ENCODE data around the gene FHOD1.

FHOD1 gene

DNA sequence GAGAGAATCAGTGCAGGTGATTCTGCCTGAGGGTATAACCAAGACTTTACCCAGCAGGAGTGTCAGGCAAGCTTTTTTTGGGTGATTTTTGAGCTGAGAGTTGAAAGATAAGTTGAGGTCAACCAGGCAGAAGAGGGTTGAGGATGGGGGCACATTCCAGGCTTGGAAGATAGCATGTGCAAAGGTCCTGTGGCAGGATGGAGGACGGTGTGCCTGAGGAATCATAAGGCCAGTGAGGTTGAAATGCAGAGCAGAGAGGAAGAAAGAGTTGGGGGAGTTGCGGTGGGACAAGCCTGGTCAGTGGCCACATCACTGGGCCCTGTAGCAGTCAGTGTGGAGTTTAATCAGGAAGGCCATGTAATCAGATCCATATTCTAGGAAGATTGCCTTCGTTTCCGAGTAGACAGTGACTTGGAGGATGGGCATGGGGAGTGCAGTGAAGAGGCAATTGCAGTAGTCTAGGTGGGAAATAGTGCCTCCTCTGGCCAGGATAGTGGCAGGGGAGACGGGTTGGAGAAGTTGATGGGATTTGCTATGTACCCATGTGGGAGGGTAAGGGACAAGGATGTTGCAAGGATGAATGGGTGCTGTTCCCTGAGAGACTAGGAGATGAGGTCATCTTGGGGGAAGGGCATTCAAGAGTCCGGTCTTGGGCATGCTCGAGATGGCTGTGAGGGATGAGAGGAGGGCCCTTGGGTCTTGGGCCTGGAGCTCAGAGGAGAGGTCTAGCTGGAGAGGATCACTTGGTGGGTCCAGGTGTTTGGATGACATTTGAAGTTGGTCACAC, 36.0 kb upstream of the FHOD1 start:
- peaks cover 14% of the 10 kb centered on the region for H3K4me1 ChIP-seq (ENCODE audit: control insufficient read depth, insufficient read depth, low read length, unreplicated experiment)
- H3K27ac ChIP-seq (ENCODE audit: low read depth, low read length), result no peak overlapping the region
- no peak overlapping the region for H2AFZ ChIP-seq (ENCODE audit: low read length, unreplicated experiment)
- H3K36me3 ChIP-seq (ENCODE audit: insufficient read depth, low read length), result peaks cover 13% of the 10 kb centered on the region; the same call in 1 of the 2 replicates
- H3K4me3 ChIP-seq (ENCODE audit: low read depth, low read length), result no peak overlapping the region
- H3K79me2 ChIP-seq (ENCODE audit: control insufficient read depth, insufficient read depth, low read length, unreplicated experiment), result peaks cover 13% of the 10 kb centered on the region
- H3K27me3 ChIP-seq (ENCODE audit: insufficient read depth, low read length), result no peaks in the 10 kb centered on the region

DNA sequence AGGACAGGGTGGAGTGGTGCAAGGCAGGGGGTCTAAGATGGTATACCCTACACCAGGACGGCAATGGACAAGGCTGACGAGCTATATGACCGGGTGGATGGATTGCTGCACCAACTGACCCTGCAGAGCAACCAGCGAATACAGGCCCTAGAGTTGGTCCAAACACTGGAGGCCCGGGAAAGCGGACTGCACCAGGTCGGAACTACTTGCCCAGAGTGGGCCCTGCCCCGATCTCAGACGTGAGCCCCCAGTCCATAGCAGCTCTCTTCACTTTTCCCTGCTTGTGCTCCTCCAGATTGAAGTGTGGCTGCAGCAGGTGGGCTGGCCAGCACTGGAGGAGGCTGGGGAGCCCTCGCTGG, 35.1 kb upstream of the FHOD1 start:
- no peak overlapping the region for H2AFZ ChIP-seq (ENCODE audit: low read length, unreplicated experiment)
- H3K79me2 ChIP-seq (ENCODE audit: control insufficient read depth, insufficient read depth, low read length, unreplicated experiment), result peaks cover 13% of the 10 kb centered on the region
- H3K27ac ChIP-seq (ENCODE audit: low read depth, low read length), result no peak overlapping the region
- no peak overlapping the region for H3K4me3 ChIP-seq (ENCODE audit: low read depth, low read length)
- H3K4me1 ChIP-seq (ENCODE audit: control insufficient read depth, insufficient read depth, low read length, unreplicated experiment), result peaks cover 22% of the 10 kb centered on the region
- peaks cover 13% of the 10 kb centered on the region; the same call in 1 of the 2 replicates for H3K36me3 ChIP-seq (ENCODE audit: insufficient read depth, low read length)
- no peaks in the 10 kb centered on the region for H3K27me3 ChIP-seq (ENCODE audit: insufficient read depth, low read length)

DNA sequence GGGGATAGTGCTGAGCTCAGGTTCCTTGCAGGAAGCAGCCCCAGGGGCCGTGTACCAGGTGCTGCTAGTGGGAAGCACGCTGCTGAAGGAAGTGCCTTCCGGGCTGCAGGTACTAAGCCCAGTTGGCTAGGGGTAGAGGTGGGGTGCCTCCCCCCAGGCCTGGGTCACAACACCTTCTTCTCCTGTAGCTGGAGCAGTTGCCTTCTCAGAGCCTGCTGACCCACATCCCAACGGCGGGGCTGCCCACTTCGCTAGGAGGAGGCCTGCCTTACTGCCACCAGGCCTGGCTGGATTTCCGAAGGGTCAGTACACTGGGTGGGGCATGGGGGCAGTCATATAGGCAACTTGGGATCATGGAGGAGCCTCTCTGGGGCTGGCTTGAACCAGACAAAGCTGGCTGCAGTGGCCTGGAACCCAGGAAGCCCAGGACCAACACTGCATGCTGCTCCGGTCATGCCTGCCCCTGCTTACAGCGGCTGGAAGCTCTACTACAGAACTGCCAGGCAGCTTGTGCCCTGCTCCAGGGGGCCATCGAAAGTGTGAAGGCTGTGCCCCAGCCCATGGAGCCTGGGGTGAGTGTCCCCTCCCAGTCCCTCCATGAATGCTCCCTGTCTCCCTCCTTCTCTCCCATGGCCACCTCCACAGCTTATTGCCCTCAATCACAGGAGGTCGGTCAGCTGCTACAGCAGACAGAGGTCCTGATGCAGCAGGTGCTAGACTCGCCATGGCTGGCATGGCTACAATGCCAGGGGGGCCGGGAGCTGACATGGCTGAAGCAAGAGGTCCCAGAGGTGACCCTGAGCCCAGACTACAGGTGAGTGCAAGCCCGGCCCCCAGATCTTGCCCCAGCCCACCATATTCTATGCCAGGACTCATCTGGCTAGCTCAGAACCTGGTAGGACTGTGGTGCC, 34.5 kb upstream of the FHOD1 start:
- H3K4me3 ChIP-seq (ENCODE audit: low read depth, low read length), result no peak overlapping the region
- H3K36me3 ChIP-seq (ENCODE audit: insufficient read depth, low read length), result peaks cover 13% of the 10 kb centered on the region; the same call in 1 of the 2 replicates
- H3K4me1 ChIP-seq (ENCODE audit: control insufficient read depth, insufficient read depth, low read length, unreplicated experiment), result peaks cover 26% of the 10 kb centered on the region
- H2AFZ ChIP-seq (ENCODE audit: low read length, unreplicated experiment), result no peak overlapping the region
- H3K27me3 ChIP-seq (ENCODE audit: insufficient read depth, low read length), result no peaks in the 10 kb centered on the region
- H3K27ac ChIP-seq (ENCODE audit: low read depth, low read length), result no peak overlapping the region
- peaks cover 13% of the 10 kb centered on the region for H3K79me2 ChIP-seq (ENCODE audit: control insufficient read depth, insufficient read depth, low read length, unreplicated experiment)

DNA sequence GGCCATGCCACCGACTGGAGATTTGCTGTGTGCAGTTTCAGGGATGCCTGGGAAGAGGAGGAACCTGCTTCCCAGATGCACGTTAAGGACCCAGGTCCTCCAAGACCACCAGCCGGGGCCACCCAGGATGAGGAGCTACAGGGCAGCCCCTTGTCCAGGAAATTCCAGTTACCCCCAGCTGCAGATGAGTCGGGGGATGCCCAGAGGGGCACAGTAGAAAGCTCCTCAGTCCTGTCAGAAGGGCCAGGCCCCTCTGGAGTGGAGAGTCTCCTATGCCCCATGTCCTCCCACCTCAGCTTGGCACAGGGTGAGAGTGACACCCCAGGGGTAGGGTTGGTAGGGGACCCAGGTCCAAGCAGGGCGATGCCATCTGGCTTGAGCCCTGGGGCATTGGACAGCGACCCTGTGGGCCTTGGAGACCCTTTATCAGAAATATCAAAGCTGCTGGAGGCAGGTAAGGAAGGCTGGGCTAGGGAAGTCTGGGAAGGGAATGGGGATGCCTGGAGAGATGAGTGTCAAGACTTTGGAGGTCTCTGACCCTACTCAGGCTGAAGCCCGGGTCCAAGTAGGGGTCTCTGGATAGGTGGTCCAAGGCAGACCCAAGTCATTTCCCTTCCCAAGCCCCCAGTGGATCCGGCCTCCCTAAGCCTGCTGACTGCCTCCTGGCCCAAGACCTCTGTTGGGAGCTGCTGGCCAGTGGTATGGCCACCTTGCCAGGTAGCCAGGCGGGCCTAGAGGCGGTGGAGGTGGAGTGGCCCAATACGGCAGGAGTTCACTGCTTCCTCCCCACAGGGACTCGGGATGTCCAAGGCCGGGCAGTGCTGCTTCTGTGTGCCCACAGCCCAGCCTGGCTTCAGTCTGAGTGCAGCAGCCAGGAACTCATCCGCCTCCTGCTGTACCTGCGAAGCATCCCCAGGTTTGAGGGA, 33.1 kb upstream of the FHOD1 start:
- H3K27me3 ChIP-seq (ENCODE audit: insufficient read depth, low read length), result no peaks in the 10 kb centered on the region
- no peak overlapping the region for H2AFZ ChIP-seq (ENCODE audit: low read length, unreplicated experiment)
- H3K4me1 ChIP-seq (ENCODE audit: control insufficient read depth, insufficient read depth, low read length, unreplicated experiment), result peaks cover 32% of the 10 kb centered on the region
- H3K36me3 ChIP-seq (ENCODE audit: insufficient read depth, low read length), result peaks cover 17% of the 10 kb centered on the region; the same call in 1 of the 2 replicates
- peak overlapping the region; percentile 85 for H3K4me3 ChIP-seq (ENCODE audit: low read depth, low read length)
- H3K79me2 ChIP-seq (ENCODE audit: control insufficient read depth, insufficient read depth, low read length, unreplicated experiment), result peaks cover 23% of the 10 kb centered on the region
- no peak overlapping the region for H3K27ac ChIP-seq (ENCODE audit: low read depth, low read length)

DNA sequence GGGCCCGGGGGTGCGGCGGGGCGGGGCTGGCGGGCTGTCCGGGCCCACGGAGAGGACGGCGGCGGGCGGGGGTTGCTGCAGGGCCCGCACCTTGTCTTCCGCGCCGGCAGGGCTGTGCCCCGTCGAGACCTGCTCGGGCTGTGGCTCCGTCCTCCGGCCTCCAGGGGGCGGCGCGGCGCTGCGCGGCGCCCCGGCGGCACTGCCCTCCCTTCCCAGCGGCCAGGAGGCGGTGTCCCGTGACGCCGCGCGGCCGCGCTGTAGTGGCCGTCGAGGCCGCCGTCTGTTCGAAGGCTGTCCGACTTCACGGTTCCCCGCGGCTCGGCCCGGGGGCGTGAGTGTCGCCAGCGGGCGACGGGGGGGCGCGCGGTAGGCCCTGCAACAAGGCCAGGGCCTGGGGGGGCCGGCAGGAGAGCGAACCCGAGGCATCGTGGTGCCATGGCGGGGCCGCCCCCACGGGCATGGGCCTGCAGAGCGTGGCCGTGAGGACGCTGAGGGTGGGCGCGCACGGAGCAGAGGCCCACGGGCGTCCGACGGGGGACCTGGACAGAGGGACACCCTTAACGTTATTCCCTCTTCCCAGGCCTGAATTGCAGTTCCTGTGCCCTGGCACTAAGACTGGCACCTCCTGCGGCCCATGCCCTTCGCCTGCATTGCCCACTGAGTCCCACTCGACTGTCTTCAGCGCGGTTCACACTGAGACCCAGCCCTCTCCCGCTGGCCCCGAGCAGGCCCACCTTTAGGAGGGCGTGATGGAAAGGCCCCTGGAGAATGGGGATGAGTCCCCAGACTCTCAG, 32.2 kb upstream of the FHOD1 start, which contains the start of gene PLEKHG4:
Gene PLEKHG4 (plus strand): TSS at position 237 of the 794 bp plus-strand sequence. CDS start 513 bp downstream, at position 750.
- Histone ChIP-seq H2AFZ (ENCODE audit: low read length, unreplicated experiment) (peak within 1 kb of the TSS; percentile 90), H3K27me3 (ENCODE audit: insufficient read depth, low read length) (no peaks in the 10 kb centered on the region), H3K27ac (ENCODE audit: low read depth, low read length) (peak within 1 kb of the TSS; percentile 95), H3K4me3 (ENCODE audit: low read depth, low read length) (peak within 1 kb of the TSS; percentile 85), H3K36me3 (ENCODE audit: insufficient read depth, low read length) (peaks cover 16% of the 10 kb centered on the region; the same call in 1 of the 2 replicates), H3K79me2 (ENCODE audit: control insufficient read depth, insufficient read depth, low read length, unreplicated experiment) (peaks cover 26% of the 10 kb centered on the region), H3K4me1 (ENCODE audit: control insufficient read depth, insufficient read depth, low read length, unreplicated experiment) (peaks cover 35% of the 10 kb centered on the region)

- H3K27ac ChIP-seq (ENCODE audit: low read depth, low read length), result peak overlapping the region; percentile 95
- H3K4me1 ChIP-seq (ENCODE audit: control insufficient read depth, insufficient read depth, low read length, unreplicated experiment), result peaks cover 35% of the 10 kb centered on the region
- H3K4me3 ChIP-seq (ENCODE audit: low read depth, low read length), result peak overlapping the region; percentile 85
- no peaks in the 10 kb centered on the region for H3K27me3 ChIP-seq (ENCODE audit: insufficient read depth, low read length)
- peak overlapping the region; percentile 90 for H2AFZ ChIP-seq (ENCODE audit: low read length, unreplicated experiment)
- peaks cover 13% of the 10 kb centered on the region; the same call in 1 of the 2 replicates for H3K36me3 ChIP-seq (ENCODE audit: insufficient read depth, low read length)
- peaks cover 26% of the 10 kb centered on the region for H3K79me2 ChIP-seq (ENCODE audit: control insufficient read depth, insufficient read depth, low read length, unreplicated experiment)
These were observed 31.6 kb upstream of the FHOD1 start for GRCh38 chr16:67278773-67279295.

DNA sequence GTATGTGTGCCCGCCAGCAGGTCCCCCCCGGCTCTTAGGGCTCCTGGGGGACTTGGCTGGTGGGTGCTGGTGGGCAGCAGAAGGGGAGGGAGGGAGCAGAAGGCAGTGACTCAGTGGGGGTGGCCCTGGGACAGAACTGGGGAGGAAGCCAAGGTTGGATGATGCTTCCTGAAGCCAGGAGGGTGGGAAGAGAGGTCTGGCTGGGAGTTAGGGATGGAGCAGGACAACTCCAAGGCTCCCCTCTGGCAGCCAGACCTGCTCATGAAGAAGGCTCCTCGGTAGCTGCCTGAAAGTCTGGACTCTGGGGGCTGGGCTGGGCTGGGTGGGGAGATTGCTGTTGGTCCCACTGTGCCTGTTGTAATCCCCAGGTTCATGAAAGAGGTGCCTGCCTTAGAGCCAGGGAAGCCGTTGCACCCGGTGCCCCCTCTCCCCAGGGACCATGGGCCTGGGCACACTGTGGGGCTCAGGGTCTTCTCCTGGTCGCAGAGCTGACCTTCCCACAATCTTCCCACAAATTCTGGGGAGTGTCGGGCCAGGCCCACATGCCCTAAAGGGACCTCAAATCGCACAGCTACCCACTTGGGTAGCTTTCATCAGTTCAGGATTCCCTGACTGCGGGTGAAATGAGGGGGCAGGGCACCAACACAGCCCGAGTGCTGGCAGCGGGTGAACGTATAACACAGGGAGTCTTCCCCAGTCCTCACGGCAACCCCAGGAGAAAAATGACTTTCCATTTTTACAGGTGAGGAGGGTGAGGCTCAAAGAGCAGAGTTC, 30.9 kb upstream of the FHOD1 start:
- H3K79me2 ChIP-seq (ENCODE audit: control insufficient read depth, insufficient read depth, low read length, unreplicated experiment), result peaks cover 26% of the 10 kb centered on the region
- no peaks in the 10 kb centered on the region for H3K27me3 ChIP-seq (ENCODE audit: insufficient read depth, low read length)
- H3K36me3 ChIP-seq (ENCODE audit: insufficient read depth, low read length), result peaks cover 13% of the 10 kb centered on the region; the same call in 1 of the 2 replicates
- peaks cover 35% of the 10 kb centered on the region for H3K4me1 ChIP-seq (ENCODE audit: control insufficient read depth, insufficient read depth, low read length, unreplicated experiment)
- no peak overlapping the region for H2AFZ ChIP-seq (ENCODE audit: low read length, unreplicated experiment)
- peak overlapping the region; percentile 85 for H3K4me3 ChIP-seq (ENCODE audit: low read depth, low read length)
- H3K27ac ChIP-seq (ENCODE audit: low read depth, low read length), result peak overlapping the region; percentile 95

- peaks cover 26% of the 10 kb centered on the region for H3K79me2 ChIP-seq (ENCODE audit: control insufficient read depth, insufficient read depth, low read length, unreplicated experiment)
- H3K27me3 ChIP-seq (ENCODE audit: insufficient read depth, low read length), result no peaks in the 10 kb centered on the region
- H3K4me3 ChIP-seq (ENCODE audit: low read depth, low read length), result peak overlapping the region; percentile 85
- H3K36me3 ChIP-seq (ENCODE audit: insufficient read depth, low read length), result peaks cover 5% of the 10 kb centered on the region; the same call in 1 of the 2 replicates
- H2AFZ ChIP-seq (ENCODE audit: low read length, unreplicated experiment), result no peak overlapping the region
- peak overlapping the region; percentile 95 for H3K27ac ChIP-seq (ENCODE audit: low read depth, low read length)
- peaks cover 35% of the 10 kb centered on the region for H3K4me1 ChIP-seq (ENCODE audit: control insufficient read depth, insufficient read depth, low read length, unreplicated experiment)
These were observed 30.2 kb upstream of the FHOD1 start for GRCh38 chr16:67277294-67277998.

Measured in ACC112 (cell line).